Measurements from ENCODE around the gene GSN.

Gene GSN

DNA sequence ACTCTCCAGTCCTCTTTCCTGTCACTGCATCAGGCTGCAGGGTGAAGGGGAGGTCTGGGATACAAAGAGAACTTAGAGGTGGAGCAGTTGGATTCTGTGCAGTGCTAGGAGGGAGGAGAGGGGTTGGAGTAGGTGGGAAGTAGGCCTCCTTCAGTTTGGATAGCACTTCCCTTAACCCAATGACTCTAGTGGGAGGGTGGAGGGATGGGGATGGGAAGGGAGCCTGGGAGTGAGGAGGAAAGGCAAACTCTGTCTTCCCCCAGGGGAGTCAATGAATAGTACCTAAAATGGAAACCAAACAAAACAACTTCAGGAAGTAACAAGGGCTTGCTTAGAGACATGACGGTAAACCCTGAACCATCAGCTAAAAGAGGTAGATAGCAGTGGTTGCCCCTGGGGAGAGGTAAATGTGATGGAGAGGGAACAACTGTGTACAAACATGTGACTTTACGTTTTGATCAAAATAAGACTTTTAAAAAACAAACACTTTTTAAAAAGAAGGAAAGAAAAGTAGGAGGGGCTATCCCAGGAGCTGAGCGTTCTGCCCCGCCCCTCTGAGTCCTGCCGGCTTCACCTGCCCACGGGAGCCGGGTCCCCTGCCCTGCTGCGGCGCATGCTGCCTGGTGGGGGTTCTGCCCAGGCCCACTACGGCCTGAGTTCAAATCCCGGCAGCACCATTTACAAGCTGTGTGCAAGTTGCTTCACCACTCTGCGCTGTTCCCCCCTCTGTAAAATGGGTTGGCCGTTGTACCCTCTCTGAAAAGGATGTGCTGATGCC lies 30.9 kb downstream of the GSN start:
- in situ Hi-C loops (cut with MboI; ENCODE audit: low sequenced_read_pairs), result no loop called here

DNA sequence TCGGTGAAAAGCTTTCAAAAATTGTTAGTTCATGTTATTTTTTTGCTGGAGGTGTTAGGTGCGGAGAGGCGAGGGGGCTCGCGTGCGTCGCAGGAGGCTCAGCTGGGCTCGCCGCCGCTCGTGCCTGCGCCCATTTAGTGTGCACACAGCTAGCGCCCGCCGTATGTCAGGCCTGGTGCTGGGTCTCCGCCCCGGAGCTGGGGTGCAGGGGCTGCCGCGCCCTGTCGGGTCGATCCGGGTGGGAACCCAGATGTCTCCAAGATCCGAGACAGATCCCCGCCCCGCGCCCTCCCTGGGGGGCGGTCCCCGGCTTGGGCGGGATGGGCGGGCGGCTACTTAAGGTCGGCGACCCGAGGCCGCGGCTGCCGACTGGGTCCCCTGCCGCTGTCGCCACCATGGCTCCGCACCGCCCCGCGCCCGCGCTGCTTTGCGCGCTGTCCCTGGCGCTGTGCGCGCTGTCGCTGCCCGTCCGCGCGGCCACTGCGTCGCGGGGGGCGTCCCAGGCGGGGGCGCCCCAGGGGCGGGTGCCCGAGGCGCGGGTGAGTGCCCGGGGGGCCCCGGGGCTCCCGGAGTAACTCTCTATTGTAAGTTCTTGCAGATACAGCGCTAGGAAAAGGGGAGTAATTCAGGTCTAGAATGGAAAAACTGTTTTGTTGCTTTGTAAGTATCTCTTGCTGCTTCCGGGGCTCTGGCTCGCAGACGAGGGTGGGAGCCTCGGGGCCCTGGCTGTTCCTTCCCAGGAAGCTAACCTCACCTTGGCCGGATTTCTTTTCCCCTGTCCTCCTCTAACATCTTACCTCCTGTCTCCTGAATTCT lies 31.7 kb downstream of the GSN start:
- in situ Hi-C loops (cut with MboI; ENCODE audit: low sequenced_read_pairs), result no loop called here

DNA sequence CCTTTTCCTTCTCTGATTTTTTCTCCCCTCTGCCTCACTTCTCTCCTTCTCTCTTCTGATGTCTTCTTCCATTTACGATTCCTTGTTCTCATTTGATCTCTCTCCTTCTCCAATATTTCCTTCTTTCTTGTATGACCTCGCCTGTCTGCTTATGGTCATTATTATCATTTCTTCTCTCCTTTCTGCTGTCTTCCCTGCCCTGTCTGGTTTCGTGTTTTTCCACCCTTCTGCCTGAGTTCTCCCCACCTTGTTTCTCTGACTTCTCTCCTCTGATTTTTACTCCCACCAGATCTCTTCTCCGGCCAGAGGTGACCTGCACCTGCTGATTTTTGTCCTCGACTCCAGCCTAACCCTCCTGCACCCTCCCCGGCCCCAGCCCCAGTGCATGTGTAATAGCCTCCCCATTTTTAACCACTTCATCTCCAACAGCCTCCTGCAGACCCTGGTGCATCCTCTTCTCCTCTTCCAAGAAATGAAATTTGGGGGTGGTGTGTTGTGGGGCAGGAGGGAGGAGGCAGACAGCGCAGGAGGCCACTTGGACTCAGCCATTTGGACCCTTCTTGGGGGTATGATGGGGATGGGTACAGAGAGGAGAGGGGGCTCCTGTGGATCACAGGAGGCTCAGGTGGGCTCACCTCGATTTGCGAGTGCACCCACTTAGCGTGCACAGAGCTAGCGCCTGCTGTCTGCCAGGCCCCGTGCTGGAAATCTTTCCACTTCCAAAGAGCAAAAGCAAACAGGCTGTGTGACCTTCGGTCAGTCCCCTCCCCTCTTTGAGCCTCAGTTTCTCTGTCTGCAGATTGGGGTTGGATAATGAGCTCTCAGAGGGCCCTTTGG lies 32.5 kb downstream of the GSN start:
- in situ Hi-C loops (cut with MboI; ENCODE audit: low sequenced_read_pairs), result no loop called here

DNA sequence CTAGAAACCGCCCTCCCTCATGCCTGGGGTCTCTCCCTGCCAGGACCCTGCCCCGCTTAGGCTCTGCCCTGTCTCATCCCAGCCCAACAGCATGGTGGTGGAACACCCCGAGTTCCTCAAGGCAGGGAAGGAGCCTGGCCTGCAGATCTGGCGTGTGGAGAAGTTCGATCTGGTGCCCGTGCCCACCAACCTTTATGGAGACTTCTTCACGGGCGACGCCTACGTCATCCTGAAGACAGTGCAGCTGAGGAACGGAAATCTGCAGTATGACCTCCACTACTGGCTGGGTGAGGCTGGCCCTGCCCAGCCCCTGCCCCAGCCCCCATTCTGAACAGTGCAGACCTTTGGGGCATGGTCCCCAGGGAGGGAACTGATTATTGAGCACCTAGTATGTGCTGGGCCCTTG lies 33.9 kb downstream of the GSN start:
- in situ Hi-C loops (cut with MboI; ENCODE audit: low sequenced_read_pairs), result no loop called here

DNA sequence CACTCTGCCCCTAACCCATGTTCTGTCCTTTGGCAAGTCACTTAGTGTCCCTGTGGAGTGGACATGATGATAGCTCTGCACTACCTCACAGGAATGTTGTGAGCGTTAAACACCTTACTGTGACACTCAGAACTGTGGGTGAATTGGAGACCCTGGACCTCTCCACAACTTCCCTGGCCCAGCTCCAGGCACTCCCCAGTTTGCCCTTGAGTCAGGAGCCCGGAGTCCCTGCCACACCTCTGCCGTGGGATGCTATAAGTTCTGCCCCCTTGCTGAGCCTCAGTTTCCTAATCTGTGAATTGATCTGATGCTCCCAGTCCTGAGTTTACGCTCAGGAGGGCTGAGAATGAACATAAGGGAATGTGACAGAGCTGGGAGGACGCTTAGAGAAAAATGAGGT lies 34.4 kb downstream of the GSN start:
- in situ Hi-C loops (cut with MboI; ENCODE audit: low sequenced_read_pairs), result no loop called here

DNA sequence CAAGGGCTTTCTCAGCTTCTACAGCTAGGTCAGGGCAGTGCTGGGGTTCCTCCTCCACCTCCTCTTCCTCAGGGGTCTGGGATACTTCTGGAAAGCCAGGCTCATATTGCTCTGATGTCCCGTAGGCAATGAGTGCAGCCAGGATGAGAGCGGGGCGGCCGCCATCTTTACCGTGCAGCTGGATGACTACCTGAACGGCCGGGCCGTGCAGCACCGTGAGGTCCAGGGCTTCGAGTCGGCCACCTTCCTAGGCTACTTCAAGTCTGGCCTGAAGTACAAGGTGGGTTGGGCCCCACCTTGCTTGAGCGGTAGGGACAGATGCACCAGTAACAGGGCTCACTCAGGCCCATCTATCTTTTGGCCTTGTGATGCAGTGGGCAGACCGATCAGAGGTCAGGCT lies 34.8 kb downstream of the GSN start:
- in situ Hi-C loops (cut with MboI; ENCODE audit: low sequenced_read_pairs), result no loop called here

DNA sequence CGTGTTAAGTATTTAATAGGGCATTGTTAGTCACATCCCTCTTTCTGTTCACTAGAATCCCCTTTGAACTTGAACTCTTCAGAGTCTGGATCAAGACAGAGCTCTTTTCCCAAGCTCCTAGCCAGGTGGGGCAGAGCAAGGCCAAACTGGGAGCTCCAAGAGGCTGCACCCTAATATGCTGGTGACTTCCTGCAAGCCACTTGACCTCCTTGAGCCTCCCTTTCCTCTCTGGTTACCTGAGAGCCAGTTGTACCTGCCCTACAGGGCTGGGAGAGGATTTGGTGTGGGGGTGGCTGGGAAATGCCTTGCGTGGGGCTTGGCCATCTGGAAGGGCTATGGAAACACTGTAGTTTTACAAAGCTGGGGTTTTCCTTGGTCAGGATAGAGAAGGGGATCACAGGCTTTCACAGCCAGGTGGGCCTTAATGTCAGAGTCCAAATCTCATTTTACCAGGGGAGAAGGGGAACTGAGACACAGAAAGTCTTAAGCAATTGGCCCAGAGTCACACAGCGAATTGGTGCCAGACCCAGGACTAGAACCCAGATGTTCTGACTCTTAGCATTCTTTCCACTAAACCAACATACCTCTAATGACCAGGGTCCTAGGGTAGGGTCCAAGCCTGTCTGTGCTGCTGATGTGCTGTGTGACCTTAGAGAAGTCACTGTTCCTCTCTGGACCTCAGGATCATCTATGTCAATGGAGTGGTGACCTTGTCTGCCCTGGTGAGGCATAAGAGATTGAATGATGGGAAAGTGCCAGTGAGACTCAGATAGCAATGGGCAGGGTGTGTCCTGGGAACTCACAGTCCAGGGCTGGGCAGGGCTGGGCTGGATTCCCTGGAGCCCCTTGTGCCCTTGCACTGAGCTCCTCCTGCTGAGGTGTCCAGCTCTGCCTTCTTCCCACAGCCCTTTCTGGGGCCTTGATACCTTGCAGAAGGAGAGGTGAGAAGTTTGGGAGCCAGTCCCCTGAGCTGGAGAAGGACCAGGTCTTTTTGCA lies 35.8 kb downstream of the GSN start:
- in situ Hi-C loops (cut with MboI; ENCODE audit: low sequenced_read_pairs), result no loop called here

DNA sequence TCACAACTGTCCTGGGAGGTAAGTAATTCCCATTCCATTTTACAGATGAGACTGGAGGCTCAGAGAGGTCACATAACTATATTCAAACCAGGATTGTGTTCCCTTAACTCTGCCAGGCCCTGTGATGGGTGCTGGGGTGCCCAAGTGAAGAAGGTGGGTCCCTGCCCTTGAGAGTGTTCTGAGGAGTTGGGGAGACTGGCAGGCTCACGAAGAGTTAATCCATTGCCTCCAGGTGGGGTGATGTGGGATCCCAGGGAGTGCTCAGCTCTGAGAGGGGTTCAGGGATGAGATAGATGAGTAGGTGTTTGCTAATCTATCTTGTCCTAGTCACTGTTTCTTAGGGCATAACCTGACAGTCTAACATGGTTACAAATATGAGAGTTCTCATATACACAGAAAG lies 36.7 kb downstream of the GSN start:
- in situ Hi-C loops (cut with MboI; ENCODE audit: low sequenced_read_pairs), result no loop called here

DNA sequence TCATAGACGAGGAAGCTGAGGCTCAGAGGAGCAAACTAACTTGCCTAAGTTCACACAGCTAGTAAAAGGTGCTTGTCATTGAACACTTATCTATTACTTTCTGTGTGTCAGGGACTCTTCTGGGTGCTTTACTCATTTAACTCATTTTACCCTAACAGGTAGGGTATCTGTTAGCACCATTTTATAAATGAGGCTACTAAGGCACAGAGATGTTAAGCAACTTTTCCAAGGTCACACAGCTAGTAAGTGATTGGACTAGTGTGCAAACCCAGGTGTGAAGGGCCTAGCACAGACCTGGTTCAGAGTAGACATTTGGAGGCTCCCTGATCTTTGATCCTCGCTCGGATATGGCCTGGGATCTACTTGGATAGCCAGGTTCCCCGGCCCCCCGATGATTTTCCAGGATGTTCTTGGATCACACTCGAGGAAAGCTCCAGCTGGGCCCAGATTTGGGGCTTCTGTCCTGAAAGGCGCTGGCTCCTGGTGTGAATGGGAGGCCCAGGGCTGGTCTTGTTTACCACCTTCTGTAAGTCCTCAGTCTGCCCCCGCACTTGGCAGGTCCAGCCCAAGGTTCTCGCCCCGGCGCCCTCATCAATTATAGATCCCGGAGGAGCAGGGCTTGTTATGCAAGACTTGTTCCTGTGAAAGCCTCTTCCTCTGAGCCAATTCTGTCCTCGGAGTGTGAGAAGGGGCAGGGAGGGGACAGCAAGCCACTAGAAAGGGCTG lies 37.5 kb downstream of the GSN start:
- in situ Hi-C loops (cut with MboI; ENCODE audit: low sequenced_read_pairs), result no loop called here

DNA sequence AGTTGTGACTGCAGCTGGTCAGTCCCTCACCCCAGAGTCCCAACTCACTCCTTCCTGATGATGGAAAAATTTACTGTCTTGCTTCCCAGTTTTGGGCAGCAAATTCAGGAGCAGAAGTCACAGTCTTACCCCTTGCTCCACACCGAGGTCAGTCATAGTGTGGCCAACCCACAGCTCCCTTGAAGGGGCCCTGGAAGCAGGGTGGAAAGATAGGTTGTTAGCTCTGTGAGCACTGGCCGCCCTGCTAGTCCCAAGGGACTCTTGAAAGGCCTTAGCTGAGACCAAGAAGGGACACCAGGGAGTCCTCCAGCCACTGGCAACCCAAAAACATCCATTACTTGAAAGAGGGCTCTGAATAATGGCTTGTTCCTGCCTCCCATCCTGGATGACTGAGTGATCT lies 40.0 kb downstream of the GSN start:
- in situ Hi-C loops (cut with MboI; ENCODE audit: low sequenced_read_pairs), result no loop called here

DNA sequence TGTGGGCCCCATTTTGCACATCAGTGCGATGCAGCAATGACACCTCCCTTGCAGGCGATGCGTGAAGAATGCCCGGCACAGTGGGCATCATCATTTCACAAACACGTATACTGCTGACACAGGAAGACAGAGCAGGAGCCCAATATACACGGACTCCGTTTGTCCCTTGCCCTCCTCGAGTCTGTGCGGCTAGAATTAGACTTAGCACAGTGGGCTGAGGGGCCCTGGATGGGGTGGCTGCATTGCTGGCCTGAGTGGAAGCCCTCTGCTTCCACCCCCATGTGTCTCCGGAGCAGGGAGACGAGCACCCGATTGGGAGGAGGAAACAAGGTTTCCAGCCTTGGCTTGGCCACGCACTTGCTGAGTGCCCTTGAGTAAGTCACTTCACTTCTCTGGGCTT lies 40.8 kb downstream of the GSN start:
- in situ Hi-C loops (cut with MboI; ENCODE audit: low sequenced_read_pairs), result no loop called here

DNA sequence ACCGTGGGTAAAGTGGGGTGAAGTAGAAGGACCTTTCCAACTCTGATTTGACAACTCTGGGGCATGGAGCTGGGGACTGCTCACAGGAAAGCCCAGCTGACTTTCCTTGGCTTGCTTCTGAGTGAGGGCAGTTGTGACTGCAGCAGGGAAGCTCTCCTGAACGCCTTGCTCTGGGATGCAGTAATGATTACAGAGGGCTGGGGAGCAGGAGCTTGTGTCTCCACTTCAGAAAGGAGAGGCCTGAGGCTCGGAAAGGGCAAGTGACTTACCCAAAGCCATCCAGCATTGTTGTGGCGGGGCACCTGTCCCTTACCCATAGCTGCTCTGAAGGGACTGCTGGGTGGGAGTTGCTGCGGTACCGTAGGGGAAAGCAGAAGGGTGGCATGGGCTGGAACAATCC lies 41.2 kb downstream of the GSN start:
- in situ Hi-C loops (cut with MboI; ENCODE audit: low sequenced_read_pairs), result no loop called here

DNA sequence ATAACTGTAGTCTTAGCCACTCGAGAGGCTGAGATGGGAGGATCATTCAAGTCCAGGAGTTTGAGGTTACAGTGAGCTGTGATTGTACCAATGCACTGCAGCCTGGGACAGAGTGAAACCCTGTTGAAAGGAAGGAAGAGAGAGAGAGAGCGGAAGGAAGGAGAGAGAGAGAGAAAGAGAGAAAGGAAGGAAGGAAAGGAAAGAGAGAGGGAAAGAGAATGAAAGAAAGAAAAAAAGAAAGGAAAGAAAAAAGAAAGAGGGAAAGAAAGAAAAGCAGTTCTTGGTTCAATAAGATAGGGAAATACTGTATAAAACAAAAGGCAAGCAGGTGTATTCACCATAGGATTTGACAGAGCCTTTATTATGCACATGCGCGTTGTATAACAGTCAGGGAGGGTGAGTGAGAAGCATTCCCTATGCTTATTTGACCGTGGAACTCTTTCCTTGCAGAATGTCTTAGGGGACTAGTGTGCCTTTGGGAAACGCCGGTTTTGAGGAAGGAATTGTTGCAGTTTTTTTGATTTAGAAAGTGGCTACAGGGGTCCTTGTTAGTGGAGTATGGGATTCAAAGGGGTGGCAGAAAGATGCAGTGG lies 42.0 kb downstream of the GSN start:
- in situ Hi-C loops (cut with MboI; ENCODE audit: low sequenced_read_pairs), result no loop called here

DNA sequence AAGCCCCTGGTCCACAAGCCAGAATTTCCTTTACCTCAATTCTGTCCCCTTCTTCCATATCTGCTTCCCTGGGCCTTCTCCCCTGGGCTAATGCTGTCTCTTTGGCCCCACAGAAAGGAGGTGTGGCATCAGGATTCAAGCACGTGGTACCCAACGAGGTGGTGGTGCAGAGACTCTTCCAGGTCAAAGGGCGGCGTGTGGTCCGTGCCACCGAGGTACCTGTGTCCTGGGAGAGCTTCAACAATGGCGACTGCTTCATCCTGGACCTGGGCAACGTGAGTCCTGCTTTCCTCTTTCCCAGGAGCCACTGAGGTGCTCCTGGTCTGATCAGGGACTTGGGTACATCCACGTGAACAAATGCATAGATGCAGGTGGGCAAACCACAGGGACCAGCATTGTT lies 42.6 kb downstream of the GSN start:
- in situ Hi-C loops (cut with MboI; ENCODE audit: low sequenced_read_pairs), result no loop called here

DNA sequence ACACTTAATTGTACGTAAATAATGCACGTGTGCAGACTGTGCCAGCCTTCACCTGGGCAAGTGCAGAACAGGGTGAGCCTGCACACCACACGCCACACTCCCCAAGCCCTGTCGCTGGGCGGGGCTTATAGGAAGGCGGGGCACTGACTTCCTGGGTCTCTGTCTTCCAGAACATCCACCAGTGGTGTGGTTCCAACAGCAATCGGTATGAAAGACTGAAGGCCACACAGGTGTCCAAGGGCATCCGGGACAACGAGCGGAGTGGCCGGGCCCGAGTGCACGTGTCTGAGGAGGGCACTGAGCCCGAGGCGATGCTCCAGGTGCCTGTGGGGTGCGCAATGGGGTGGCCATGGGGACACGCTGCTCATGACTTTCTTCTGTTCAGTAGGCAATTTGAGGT lies 44.2 kb downstream of the GSN start:
- in situ Hi-C loops (cut with MboI; ENCODE audit: low sequenced_read_pairs), result no loop called here

DNA sequence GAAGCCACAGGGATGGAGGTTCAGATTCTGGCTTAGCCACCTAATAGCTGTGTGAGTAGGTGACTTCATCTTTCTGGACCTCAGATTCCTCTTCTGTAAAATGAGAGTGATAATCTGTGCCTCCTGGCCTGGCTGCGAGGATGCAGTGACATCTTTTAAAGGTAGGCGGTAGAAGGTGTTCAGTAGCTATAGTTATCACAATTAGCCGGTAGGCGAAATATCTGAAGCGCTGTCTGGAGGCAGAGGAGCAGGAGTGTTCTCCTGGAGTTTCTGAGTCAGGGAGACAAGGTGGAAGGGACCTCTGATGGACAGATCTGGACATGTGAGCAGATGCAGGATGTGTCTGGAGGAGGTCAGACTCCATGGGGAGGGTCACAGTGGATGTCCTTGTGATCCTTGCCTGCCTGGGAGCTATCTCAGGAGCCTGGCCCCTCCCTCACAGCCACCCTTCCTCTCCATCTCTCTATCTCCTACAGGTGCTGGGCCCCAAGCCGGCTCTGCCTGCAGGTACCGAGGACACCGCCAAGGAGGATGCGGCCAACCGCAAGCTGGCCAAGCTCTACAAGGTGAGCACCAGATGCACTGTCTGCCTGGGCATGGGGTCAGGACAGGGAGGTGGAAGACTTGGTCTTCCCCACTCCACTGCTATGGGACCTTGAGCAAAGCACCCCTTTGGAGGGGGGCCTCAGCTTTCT lies 45.6 kb downstream of the GSN start:
- in situ Hi-C loops (cut with MboI; ENCODE audit: low sequenced_read_pairs), result no loop called here

DNA sequence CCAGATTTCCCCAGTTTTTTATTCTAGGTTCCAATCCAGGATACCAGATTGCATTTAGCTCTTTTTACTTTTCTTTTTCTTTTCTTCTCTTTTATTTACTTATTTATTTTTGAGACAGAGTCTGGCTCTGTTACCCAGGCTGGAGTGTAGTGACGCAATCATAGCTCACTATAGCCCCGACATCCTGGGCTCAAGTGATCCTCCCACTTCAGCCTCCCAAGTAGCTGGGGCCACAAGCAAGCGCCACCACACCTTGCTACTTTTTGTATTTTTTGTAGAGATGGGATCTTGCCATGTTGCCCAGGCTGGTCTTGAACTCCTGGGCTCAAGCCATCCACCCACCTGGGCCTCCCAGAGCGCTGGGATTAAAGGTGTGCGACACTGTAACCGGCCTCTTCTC lies 48.4 kb downstream of the GSN start:
- in situ Hi-C loops (cut with MboI; ENCODE audit: low sequenced_read_pairs), result no loop called here

DNA sequence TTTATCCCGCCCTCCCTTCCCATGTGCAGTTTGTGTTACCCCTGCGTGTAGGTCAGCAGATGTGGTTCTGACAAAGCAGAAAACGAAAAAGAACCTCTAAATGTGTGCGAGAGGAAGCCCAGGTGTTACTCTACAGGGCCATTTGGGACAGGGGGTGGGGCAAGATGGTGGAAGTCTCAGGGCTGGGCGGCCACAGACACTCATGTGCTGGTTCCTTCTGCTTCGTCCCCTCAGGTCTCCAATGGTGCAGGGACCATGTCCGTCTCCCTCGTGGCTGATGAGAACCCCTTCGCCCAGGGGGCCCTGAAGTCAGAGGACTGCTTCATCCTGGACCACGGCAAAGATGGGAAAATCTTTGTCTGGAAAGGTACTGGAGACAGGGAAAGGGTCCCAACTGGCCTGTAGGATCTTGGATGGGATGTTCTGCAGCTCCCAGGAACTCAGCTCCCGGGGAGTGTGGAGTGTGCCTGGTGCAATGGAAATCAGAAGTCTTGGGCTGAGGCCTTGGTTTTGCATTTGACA lies 49.0 kb downstream of the GSN start:
- in situ Hi-C loops (cut with MboI; ENCODE audit: low sequenced_read_pairs), result no loop called here

All from HL-60/S4 treated with retinoic acid at 250 ng/mL for 4 days and 3 days (cell line).